ENCODE measurements around the gene FYB1. TPM values are rescaled to one million over a fixed set of nuclear protein-coding genes. Genes with fewer than 3 reads are reported as not detected.

The FYB1 gene
- total and polyA plus RNA-seq, 2 donors (not counting 1 experiment from before 2014, with no cell fraction given): not detected

- H3K4me3 ChIP-seq (replicated peaks in 1 of 4; ENCODE audit: control extremely low read depth in 1 of 4, insufficient read depth in 1 of 4, low read depth in 3 of 4, low read length in 4 of 4): no peak overlapping the region
- no peaks in the 10 kb centered on the region for H3K27me3 ChIP-seq (ENCODE audit: control insufficient read depth, insufficient read depth, low read length)
- no peak overlapping the region for H2AFZ ChIP-seq (ENCODE audit: low read length)
- no peaks in the 10 kb centered on the region for H4K20me1 ChIP-seq (ENCODE audit: control insufficient read depth, extremely low read depth, insufficient read depth, low read length)
- H3K4me2 ChIP-seq (ENCODE audit: extremely low read depth, insufficient read depth, low read length): no peak overlapping the region
- H3K9me3 ChIP-seq (ENCODE audit: control insufficient read depth, insufficient read depth, low read depth, low read length): no peaks in the 10 kb centered on the region
- no peaks in the 10 kb centered on the region for H3K79me2 ChIP-seq (ENCODE audit: control insufficient read depth, insufficient read depth, low read length)
- H3K27ac ChIP-seq (ENCODE audit: insufficient read depth, low read length): no peak overlapping the region
- H3K9ac ChIP-seq (ENCODE audit: insufficient read depth, low read length): no peak overlapping the region
- TF ChIP-seq CTCF (conservative IDR thresholded peaks at IDR 0.05 in 1 of 2, IDR thresholded peaks at IDR 0.05 in 1 of 2; ENCODE audit: low read depth in 1 of 2, low read length in 2 of 2) (no peak), EZH2 (IDR thresholded peaks at IDR 0.05; ENCODE audit: low read length, missing control alignments) (no peak)
- no peaks in the 10 kb centered on the region for H3K36me3 ChIP-seq (ENCODE audit: control insufficient read depth, insufficient read depth, low read length)
- H3K4me1 ChIP-seq (ENCODE audit: control insufficient read depth, extremely low read depth, insufficient read depth, low read length): no peaks in the 10 kb centered on the region
- no peak for DNase-seq (ENCODE audit: low read depth in 2 of 2)
Measured at GRCh38 chr5:39082995-39083394, 136.4 kb downstream of the FYB1 start.

- Histone ChIP-seq H3K9me3 (ENCODE audit: control insufficient read depth, insufficient read depth, low read depth, low read length) (no peaks in the 10 kb centered on the region), H3K9ac (ENCODE audit: insufficient read depth, low read length) (no peak overlapping the region), H3K4me2 (ENCODE audit: extremely low read depth, insufficient read depth, low read length) (no peak overlapping the region), H2AFZ (ENCODE audit: low read length) (no peak overlapping the region), H3K27ac (ENCODE audit: insufficient read depth, low read length) (no peak overlapping the region), H4K20me1 (ENCODE audit: control insufficient read depth, extremely low read depth, insufficient read depth, low read length) (no peaks in the 10 kb centered on the region), H3K4me1 (ENCODE audit: control insufficient read depth, extremely low read depth, insufficient read depth, low read length) (peaks cover 3% of the 10 kb centered on the region), H3K79me2 (ENCODE audit: control insufficient read depth, insufficient read depth, low read length) (no peaks in the 10 kb centered on the region), H3K27me3 (ENCODE audit: control insufficient read depth, insufficient read depth, low read length) (no peaks in the 10 kb centered on the region), H3K36me3 (ENCODE audit: control insufficient read depth, insufficient read depth, low read length) (no peaks in the 10 kb centered on the region), H3K4me3 (replicated peaks in 1 of 4; ENCODE audit: control extremely low read depth in 1 of 4, insufficient read depth in 1 of 4, low read depth in 3 of 4, low read length in 4 of 4) (no peak overlapping the region)
- DNase-seq (ENCODE audit: low read depth in 2 of 2): peak; percentile 70 to 87
- peak; percentile 93 to 94 for TF ChIP-seq CTCF (conservative IDR thresholded peaks at IDR 0.05 in 1 of 2, IDR thresholded peaks at IDR 0.05 in 1 of 2; ENCODE audit: low read depth in 1 of 2, low read length in 2 of 2)
- no peak for TF ChIP-seq EZH2 (IDR thresholded peaks at IDR 0.05; ENCODE audit: low read length, missing control alignments)
Measured at GRCh38 chr5:39080597-39081204, 138.7 kb downstream of the FYB1 start.

- no peak overlapping the region for H3K4me3 ChIP-seq (replicated peaks in 1 of 4; ENCODE audit: control extremely low read depth in 1 of 4, insufficient read depth in 1 of 4, low read depth in 3 of 4, low read length in 4 of 4)
- no peaks in the 10 kb centered on the region for H3K79me2 ChIP-seq (ENCODE audit: control insufficient read depth, insufficient read depth, low read length)
- H3K9ac ChIP-seq (ENCODE audit: insufficient read depth, low read length): no peak overlapping the region
- H3K4me2 ChIP-seq (ENCODE audit: extremely low read depth, insufficient read depth, low read length): no peak overlapping the region
- no peaks in the 10 kb centered on the region for H4K20me1 ChIP-seq (ENCODE audit: control insufficient read depth, extremely low read depth, insufficient read depth, low read length)
- H2AFZ ChIP-seq (ENCODE audit: low read length): no peak overlapping the region
- TF ChIP-seq CTCF (conservative IDR thresholded peaks at IDR 0.05 in 1 of 2, IDR thresholded peaks at IDR 0.05 in 1 of 2; ENCODE audit: low read depth in 1 of 2, low read length in 2 of 2) (no peak), EZH2 (IDR thresholded peaks at IDR 0.05; ENCODE audit: low read length, missing control alignments) (no peak)
- no peak for DNase-seq (ENCODE audit: low read depth in 2 of 2)
- H3K27me3 ChIP-seq (ENCODE audit: control insufficient read depth, insufficient read depth, low read length): no peaks in the 10 kb centered on the region
- no peak overlapping the region for H3K27ac ChIP-seq (ENCODE audit: insufficient read depth, low read length)
- H3K9me3 ChIP-seq (ENCODE audit: control insufficient read depth, insufficient read depth, low read depth, low read length): no peaks in the 10 kb centered on the region
- H3K4me1 ChIP-seq (ENCODE audit: control insufficient read depth, extremely low read depth, insufficient read depth, low read length): peaks cover 3% of the 10 kb centered on the region
- H3K36me3 ChIP-seq (ENCODE audit: control insufficient read depth, insufficient read depth, low read length): no peaks in the 10 kb centered on the region
Measured at GRCh38 chr5:39080168-39080567, 139.2 kb downstream of the FYB1 start.

Data from fibroblast of lung (primary cell).